Trophoblast cell (in vitro differentiated cells and primary cell): Measurements from ENCODE around the gene PRKCE.

Source experiments
- DNase-seq, 2 donors: peaks; one replicate each; pipeline ENCODE4 v3.0.0-alpha.2; 2016
- H2AFZ ChIP-seq: 2 replicates; pipeline ENCODE4 v1.6.1; 2013; ENCODE audit warnings: low read length, moderate library complexity, mild to moderate bottlenecking; ENCODE audit not compliant: insufficient read depth, poor library complexity
- H2AK5ac ChIP-seq: 2 replicates; pipeline ENCODE4 v1.6.1; 2013; ENCODE audit warnings: mild to moderate bottlenecking, low read length
- H2BK120ac ChIP-seq: 2 replicates; pipeline ENCODE4 v1.6.1; 2013; ENCODE audit warnings: low read length, mild to moderate bottlenecking, moderate library complexity; ENCODE audit not compliant: insufficient read depth, poor library complexity
- H2BK12ac ChIP-seq: 2 replicates; pipeline ENCODE4 v1.6.1; 2013; ENCODE audit warnings: mild to moderate bottlenecking, low read length, moderate library complexity
- H2BK5ac ChIP-seq: 2 replicates; pipeline ENCODE4 v1.6.1; 2013; ENCODE audit warnings: low read length, low read depth, moderate library complexity, mild to moderate bottlenecking; ENCODE audit not compliant: poor library complexity
- H3K14ac ChIP-seq: 2 replicates; pipeline ENCODE4 v1.6.1; 2013; ENCODE audit warnings: mild to moderate bottlenecking, low read length
- H3K18ac ChIP-seq: 2 replicates; pipeline ENCODE4 v1.6.1; 2013; ENCODE audit warnings: mild to moderate bottlenecking, low read length
- H3K23ac ChIP-seq: 2 replicates; pipeline ENCODE4 v1.6.1; 2013; ENCODE audit warnings: low read length
- H3K27ac ChIP-seq: 2 replicates; pipeline ENCODE4 v1.5.1; 2013; ENCODE audit warnings: low read depth, mild to moderate bottlenecking, inconsistent platforms, low read length, moderate library complexity
- H3K27me3 ChIP-seq: 2 replicates; pipeline ENCODE4 v1.6.1; 2013; ENCODE audit warnings: inconsistent platforms, mild to moderate bottlenecking, low read length, moderate library complexity; ENCODE audit not compliant: insufficient read depth
- H3K36me3 ChIP-seq, 2 experiments: 1 replicate in 1 of 2; 2 replicates in 1 of 2; pipeline ENCODE4 v1.6.1; 2013; ENCODE audit warnings: low read length in 2 of 2, mild to moderate bottlenecking in 2 of 2, moderate library complexity in 1 of 2; ENCODE audit not compliant: insufficient read depth in 2 of 2, control insufficient read depth in 1 of 2
- H3K4ac ChIP-seq: 2 replicates; pipeline ENCODE4 v1.6.1; 2013; ENCODE audit warnings: low read depth, mild to moderate bottlenecking, low read length, moderate library complexity
- H3K4me1 ChIP-seq, 2 experiments: 1 replicate in 1 of 2; 2 replicates in 1 of 2; pipeline ENCODE4 v1.6.1; 2013; ENCODE audit warnings: low read length in 2 of 2, mild to moderate bottlenecking in 2 of 2, moderate library complexity in 1 of 2; ENCODE audit not compliant: insufficient read depth in 2 of 2, control insufficient read depth in 1 of 2
- H3K4me2 ChIP-seq: 2 replicates; pipeline ENCODE4 v1.6.1; 2013; ENCODE audit warnings: inconsistent platforms, mild to moderate bottlenecking, low read length, moderate library complexity
- H3K4me3 ChIP-seq: 2 replicates; pipeline ENCODE4 v1.5.1; 2013; ENCODE audit warnings: mild to moderate bottlenecking, low read depth, low read length, inconsistent platforms
- H3K79me1 ChIP-seq: one replicate; pipeline ENCODE4 v1.6.1; 2013; ENCODE audit warnings: low read length
- H3K79me2 ChIP-seq: 2 replicates; pipeline ENCODE4 v1.6.1; 2013; ENCODE audit warnings: low read length, mild to moderate bottlenecking; ENCODE audit not compliant: control insufficient read depth, insufficient read depth, poor library complexity
- H3K9ac ChIP-seq: 2 replicates; pipeline ENCODE4 v1.6.1; 2013; ENCODE audit warnings: mild to moderate bottlenecking, low read length
- H3K9me3 ChIP-seq: 2 replicates; pipeline ENCODE4 v1.6.1; 2013; ENCODE audit warnings: low read depth, mild to moderate bottlenecking, control low read depth, inconsistent platforms, low read length; ENCODE audit not compliant: insufficient read depth
- H4K12ac ChIP-seq: 2 replicates; pipeline ENCODE4 v1.6.1; 2013; ENCODE audit warnings: low read depth, mild to moderate bottlenecking, low read length, moderate library complexity
- H4K8ac ChIP-seq: 2 replicates; pipeline ENCODE4 v1.6.1; 2013; ENCODE audit warnings: low read depth, mild to moderate bottlenecking, low read length, moderate library complexity
- H4K91ac ChIP-seq: one replicate; pipeline ENCODE4 v1.6.1; 2013; ENCODE audit warnings: low read depth, mild to moderate bottlenecking, low read length, moderate library complexity
- WGBS: extraction: QIAGEN DNeasy Blood & Tissue Kit; methylation state at CpG from one replicate; pipeline ENCODE4 v1.1.7; 2013; ENCODE audit warnings: missing lambda C conversion rate; ENCODE audit not compliant: insufficient read length, insufficient coverage; ENCODE audit errors: extremely low coverage; 5-methylcytosine and 5-hydroxymethylcytosine counted together

PRKCE gene

GRCh38 chr2:46210063-46210462, 558.6 kb downstream of the PRKCE start:
- DNase-seq: no peak
- Histone ChIP-seq H3K23ac (no peak overlapping the region), H4K91ac (no peak overlapping the region), H3K4me1 (no peaks in the 10 kb centered on the region), H4K8ac (no peak overlapping the region), H3K36me3 (no peaks in the 10 kb centered on the region), H2BK5ac (no peak overlapping the region), H3K79me1 (no peaks in the 10 kb centered on the region), H3K27me3 (no peaks in the 10 kb centered on the region), H3K14ac (no peak overlapping the region), H3K27ac (no peak overlapping the region), H3K4me2 (no peak overlapping the region), H3K4ac (no peak overlapping the region), H2AFZ (no peak overlapping the region), H3K4me3 (no peak overlapping the region), H2AK5ac (no peak overlapping the region), H3K9me3 (no peaks in the 10 kb centered on the region), H3K9ac (no peak overlapping the region), H2BK120ac (no peak overlapping the region), H3K18ac (no peak overlapping the region), H4K12ac (no peak overlapping the region), H2BK12ac (no peak overlapping the region), H3K79me2 (no peaks in the 10 kb centered on the region)
- no CpG with 5 or more reads among the region's 1 CpG for WGBS

- H2AK5ac ChIP-seq: no peak overlapping the region
- no peak overlapping the region for H3K18ac ChIP-seq
- H3K27me3 ChIP-seq: no peaks in the 10 kb centered on the region
- no peak overlapping the region for H3K4ac ChIP-seq
- H3K79me1 ChIP-seq: peaks cover 3% of the 10 kb centered on the region
- no peak overlapping the region for H3K4me3 ChIP-seq
- H3K27ac ChIP-seq: no peak overlapping the region
- no peaks in the 10 kb centered on the region for H3K79me2 ChIP-seq
- no peak overlapping the region for H3K14ac ChIP-seq
- H3K36me3 ChIP-seq: peaks cover 0 to 1% of the 10 kb centered on the region in 2 experiments
- no CpG with 5 or more reads among the region's 1 CpG for WGBS
- no peak overlapping the region for H3K9ac ChIP-seq
- H3K23ac ChIP-seq: no peak overlapping the region
- no peak overlapping the region for H2BK5ac ChIP-seq
- no peak overlapping the region for H2AFZ ChIP-seq
- no peak overlapping the region for H4K91ac ChIP-seq
- no peaks in the 10 kb centered on the region for H3K9me3 ChIP-seq
- no peak overlapping the region for H3K4me2 ChIP-seq
- H2BK12ac ChIP-seq: no peak overlapping the region
- DNase-seq: no peak
- no peak overlapping the region for H4K8ac ChIP-seq
- no peak overlapping the region for H4K12ac ChIP-seq
- H3K4me1 ChIP-seq: no peaks in the 10 kb centered on the region
- no peak overlapping the region for H2BK120ac ChIP-seq
Observed at GRCh38 chr2:46211461-46211860, 560.0 kb downstream of the PRKCE start.

GRCh38 chr2:46213906-46214305, 562.4 kb downstream of the PRKCE start:
- Histone ChIP-seq H3K27me3 (no peaks in the 10 kb centered on the region), H2BK120ac (no peak overlapping the region), H3K4me3 (no peak overlapping the region), H3K4me2 (no peak overlapping the region), H4K91ac (no peak overlapping the region), H2BK5ac (no peak overlapping the region), H3K27ac (no peak overlapping the region), H3K79me2 (no peaks in the 10 kb centered on the region), H3K4ac (no peak overlapping the region), H3K79me1 (peaks cover 7% of the 10 kb centered on the region), H2AFZ (no peak overlapping the region), H3K14ac (no peak overlapping the region), H2AK5ac (no peak overlapping the region), H2BK12ac (no peak overlapping the region), H3K4me1 (peaks cover 2 to 3% of the 10 kb centered on the region in 2 experiments), H3K36me3 (peaks cover 0 to 1% of the 10 kb centered on the region in 2 experiments), H4K8ac (no peak overlapping the region), H3K9ac (no peak overlapping the region), H3K18ac (no peak overlapping the region), H3K23ac (no peak overlapping the region), H3K9me3 (peaks cover 10% of the 10 kb centered on the region), H4K12ac (no peak overlapping the region)
- no CpG with 5 or more reads among the region's 2 CpGs for WGBS
- no peak for DNase-seq

GRCh38 chr2:46216213-46216612, 564.7 kb downstream of the PRKCE start:
- no peaks in the 10 kb centered on the region for H3K79me2 ChIP-seq
- H3K4ac ChIP-seq: no peak overlapping the region
- H3K9ac ChIP-seq: no peak overlapping the region
- WGBS: no CpG with 5 or more reads among the region's 1 CpG
- no peak overlapping the region for H3K23ac ChIP-seq
- peaks cover 7% of the 10 kb centered on the region for H3K79me1 ChIP-seq
- H3K18ac ChIP-seq: no peak overlapping the region
- H2AK5ac ChIP-seq: no peak overlapping the region
- peaks cover 12% of the 10 kb centered on the region for H3K9me3 ChIP-seq
- peak overlapping the region; percentile 64 for H2BK120ac ChIP-seq
- H2BK5ac ChIP-seq: peak overlapping the region; percentile 8
- H2BK12ac ChIP-seq: peak overlapping the region; percentile 27
- H3K4me2 ChIP-seq: no peak overlapping the region
- H2AFZ ChIP-seq: no peak overlapping the region
- H3K4me3 ChIP-seq: no peak overlapping the region
- H3K4me1 ChIP-seq: peaks cover 2 to 3% of the 10 kb centered on the region in 2 experiments
- peak overlapping the region; percentile 46 for H3K27ac ChIP-seq
- H4K91ac ChIP-seq: peak overlapping the region; percentile 26
- H3K27me3 ChIP-seq: no peaks in the 10 kb centered on the region
- peak; percentile 82 to 89 for DNase-seq
- H4K8ac ChIP-seq: no peak overlapping the region
- no peak overlapping the region for H4K12ac ChIP-seq
- H3K14ac ChIP-seq: no peak overlapping the region
- peaks cover 0 to 1% of the 10 kb centered on the region in 2 experiments for H3K36me3 ChIP-seq
